Measurements from ENCODE around the gene MIPOL1. TPM values are rescaled to one million over a fixed set of nuclear protein-coding genes. Genes with fewer than 3 reads are reported as not detected.

Gene MIPOL1
- total and polyA plus RNA-seq, 4 donors: 0.51 to 6.6 (median 1.9) TPM

DNA sequence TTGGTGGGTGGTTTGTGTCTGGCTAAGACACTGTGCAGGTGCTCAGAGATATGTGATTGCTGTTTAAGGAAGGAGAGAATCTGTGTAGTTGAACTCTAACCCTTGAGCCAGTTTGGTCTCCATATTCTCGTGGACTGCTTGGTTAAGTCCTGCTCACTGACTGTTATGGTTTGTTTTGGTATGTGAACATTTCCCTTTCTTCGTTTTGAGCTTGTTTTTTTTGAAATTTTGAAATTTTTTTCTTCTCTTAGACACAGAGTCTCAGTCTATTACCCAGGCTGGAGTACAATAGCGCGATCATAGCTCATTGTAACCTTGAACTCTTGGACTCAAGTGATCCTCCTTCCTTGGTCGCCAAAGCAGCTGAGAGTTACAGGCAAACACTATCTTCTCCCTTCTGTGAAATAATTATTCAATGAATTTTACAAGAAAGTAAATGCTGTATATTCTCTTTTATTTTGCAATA is 40.0 kb downstream of the MIPOL1 start:
- 89% methylated on average over 5 of the region's 5 CpGs for WGBS
- H3K27ac ChIP-seq (ENCODE audit: low read depth in 1 of 2, low read length in 2 of 2): no peak overlapping the region
- H3K9ac ChIP-seq (ENCODE audit: low read depth in 1 of 2, low read length in 2 of 2): no peak overlapping the region
- no peak for DNase-seq (ENCODE audit: low spot score)
- H3K27me3 ChIP-seq (ENCODE audit: control insufficient read depth in 4 of 4, insufficient read depth in 4 of 4, low read length in 3 of 4): no peaks in the 10 kb centered on the region
- TF ChIP-seq FOXA2 (IDR thresholded peaks at IDR 0.05) (no peak), YY1 (IDR thresholded peaks at IDR 0.05) (no peak), JUND (IDR thresholded peaks at IDR 0.05) (no peak), TAF1 (conservative IDR thresholded peaks at IDR 0.05) (no peak), HNF4G (IDR thresholded peaks at IDR 0.05) (no peak), FOXA1 (IDR thresholded peaks at IDR 0.05) (no peak), HNF4A (conservative IDR thresholded peaks at IDR 0.05) (no peak), RAD21 (IDR thresholded peaks at IDR 0.05) (no peak), SP1 (IDR thresholded peaks at IDR 0.05) (no peak), NR2F2 (IDR thresholded peaks at IDR 0.05) (no peak), GABPA (IDR thresholded peaks at IDR 0.05 in 1 of 2, conservative IDR thresholded peaks at IDR 0.05 in 1 of 2) (no peak)
- TF ChIP-seq, protein P1, sequence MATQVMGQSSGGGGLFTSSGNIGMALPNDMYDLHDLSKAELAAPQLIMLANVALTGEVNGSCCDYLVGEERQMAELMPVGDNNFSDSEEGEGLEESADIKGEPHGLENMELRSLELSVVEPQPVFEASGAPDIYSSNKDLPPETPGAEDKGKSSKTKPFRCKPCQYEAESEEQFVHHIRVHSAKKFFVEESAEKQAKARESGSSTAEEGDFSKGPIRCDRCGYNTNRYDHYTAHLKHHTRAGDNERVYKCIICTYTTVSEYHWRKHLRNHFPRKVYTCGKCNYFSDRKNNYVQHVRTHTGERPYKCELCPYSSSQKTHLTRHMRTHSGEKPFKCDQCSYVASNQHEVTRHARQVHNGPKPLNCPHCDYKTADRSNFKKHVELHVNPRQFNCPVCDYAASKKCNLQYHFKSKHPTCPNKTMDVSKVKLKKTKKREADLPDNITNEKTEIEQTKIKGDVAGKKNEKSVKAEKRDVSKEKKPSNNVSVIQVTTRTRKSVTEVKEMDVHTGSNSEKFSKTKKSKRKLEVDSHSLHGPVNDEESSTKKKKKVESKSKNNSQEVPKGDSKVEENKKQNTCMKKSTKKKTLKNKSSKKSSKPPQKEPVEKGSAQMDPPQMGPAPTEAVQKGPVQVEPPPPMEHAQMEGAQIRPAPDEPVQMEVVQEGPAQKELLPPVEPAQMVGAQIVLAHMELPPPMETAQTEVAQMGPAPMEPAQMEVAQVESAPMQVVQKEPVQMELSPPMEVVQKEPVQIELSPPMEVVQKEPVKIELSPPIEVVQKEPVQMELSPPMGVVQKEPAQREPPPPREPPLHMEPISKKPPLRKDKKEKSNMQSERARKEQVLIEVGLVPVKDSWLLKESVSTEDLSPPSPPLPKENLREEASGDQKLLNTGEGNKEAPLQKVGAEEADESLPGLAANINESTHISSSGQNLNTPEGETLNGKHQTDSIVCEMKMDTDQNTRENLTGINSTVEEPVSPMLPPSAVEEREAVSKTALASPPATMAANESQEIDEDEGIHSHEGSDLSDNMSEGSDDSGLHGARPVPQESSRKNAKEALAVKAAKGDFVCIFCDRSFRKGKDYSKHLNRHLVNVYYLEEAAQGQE (IDR thresholded peaks at IDR 0.05): no peak
- TF ChIP-seq, protein P2, sequence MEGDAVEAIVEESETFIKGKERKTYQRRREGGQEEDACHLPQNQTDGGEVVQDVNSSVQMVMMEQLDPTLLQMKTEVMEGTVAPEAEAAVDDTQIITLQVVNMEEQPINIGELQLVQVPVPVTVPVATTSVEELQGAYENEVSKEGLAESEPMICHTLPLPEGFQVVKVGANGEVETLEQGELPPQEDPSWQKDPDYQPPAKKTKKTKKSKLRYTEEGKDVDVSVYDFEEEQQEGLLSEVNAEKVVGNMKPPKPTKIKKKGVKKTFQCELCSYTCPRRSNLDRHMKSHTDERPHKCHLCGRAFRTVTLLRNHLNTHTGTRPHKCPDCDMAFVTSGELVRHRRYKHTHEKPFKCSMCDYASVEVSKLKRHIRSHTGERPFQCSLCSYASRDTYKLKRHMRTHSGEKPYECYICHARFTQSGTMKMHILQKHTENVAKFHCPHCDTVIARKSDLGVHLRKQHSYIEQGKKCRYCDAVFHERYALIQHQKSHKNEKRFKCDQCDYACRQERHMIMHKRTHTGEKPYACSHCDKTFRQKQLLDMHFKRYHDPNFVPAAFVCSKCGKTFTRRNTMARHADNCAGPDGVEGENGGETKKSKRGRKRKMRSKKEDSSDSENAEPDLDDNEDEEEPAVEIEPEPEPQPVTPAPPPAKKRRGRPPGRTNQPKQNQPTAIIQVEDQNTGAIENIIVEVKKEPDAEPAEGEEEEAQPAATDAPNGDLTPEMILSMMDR (IDR thresholded peaks at IDR 0.05; ENCODE audit: low read depth, low read length, missing input control): no peak
- TF ChIP-seq, protein P3, sequence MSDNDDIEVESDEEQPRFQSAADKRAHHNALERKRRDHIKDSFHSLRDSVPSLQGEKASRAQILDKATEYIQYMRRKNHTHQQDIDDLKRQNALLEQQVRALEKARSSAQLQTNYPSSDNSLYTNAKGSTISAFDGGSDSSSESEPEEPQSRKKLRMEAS (IDR thresholded peaks at IDR 0.05): no peak
- TF ChIP-seq, protein P4, sequence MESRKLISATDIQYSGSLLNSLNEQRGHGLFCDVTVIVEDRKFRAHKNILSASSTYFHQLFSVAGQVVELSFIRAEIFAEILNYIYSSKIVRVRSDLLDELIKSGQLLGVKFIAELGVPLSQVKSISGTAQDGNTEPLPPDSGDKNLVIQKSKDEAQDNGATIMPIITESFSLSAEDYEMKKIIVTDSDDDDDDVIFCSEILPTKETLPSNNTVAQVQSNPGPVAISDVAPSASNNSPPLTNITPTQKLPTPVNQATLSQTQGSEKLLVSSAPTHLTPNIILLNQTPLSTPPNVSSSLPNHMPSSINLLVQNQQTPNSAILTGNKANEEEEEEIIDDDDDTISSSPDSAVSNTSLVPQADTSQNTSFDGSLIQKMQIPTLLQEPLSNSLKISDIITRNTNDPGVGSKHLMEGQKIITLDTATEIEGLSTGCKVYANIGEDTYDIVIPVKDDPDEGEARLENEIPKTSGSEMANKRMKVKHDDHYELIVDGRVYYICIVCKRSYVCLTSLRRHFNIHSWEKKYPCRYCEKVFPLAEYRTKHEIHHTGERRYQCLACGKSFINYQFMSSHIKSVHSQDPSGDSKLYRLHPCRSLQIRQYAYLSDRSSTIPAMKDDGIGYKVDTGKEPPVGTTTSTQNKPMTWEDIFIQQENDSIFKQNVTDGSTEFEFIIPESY (IDR thresholded peaks at IDR 0.05): no peak
- H3K4me3 ChIP-seq (ENCODE audit: low read depth in 1 of 3, low read length in 3 of 3): no peak overlapping the region
- no peaks in the 10 kb centered on the region for H3K9me3 ChIP-seq (ENCODE audit: control insufficient read depth in 4 of 4, low read length in 3 of 4)
- peaks cover 0 to 2% (median 0%) of the 10 kb centered on the region in 4 donors for H3K36me3 ChIP-seq (ENCODE audit: control insufficient read depth in 4 of 4, insufficient read depth in 3 of 4, low read depth in 1 of 4, low read length in 3 of 4)
- no peaks in the 10 kb centered on the region for H3K4me1 ChIP-seq (ENCODE audit: control insufficient read depth in 4 of 4, insufficient read depth in 4 of 4, low read length in 3 of 4)

DNA sequence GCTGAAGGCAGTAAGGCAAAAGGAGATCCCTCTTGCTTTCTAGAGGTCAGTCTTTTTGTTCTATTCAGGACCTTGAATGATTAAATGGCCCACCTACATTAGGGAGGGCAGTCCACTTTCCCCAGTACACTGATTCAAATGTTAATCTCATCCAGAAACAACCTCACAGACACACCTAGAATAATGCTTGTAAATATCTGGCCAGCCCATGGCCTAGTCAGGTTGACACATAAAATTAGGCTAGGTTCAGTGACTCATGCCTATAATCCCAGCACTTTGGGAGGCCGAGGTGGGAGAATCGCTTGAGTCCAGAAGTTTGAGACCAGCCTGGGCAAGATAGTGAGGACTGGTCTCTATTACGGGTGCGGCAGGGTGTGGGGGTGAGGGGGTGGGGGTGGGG is 43.5 kb downstream of the MIPOL1 start:
- WGBS: 95% methylated on average over 4 of the region's 4 CpGs
- TF ChIP-seq GABPA (IDR thresholded peaks at IDR 0.05 in 1 of 2, conservative IDR thresholded peaks at IDR 0.05 in 1 of 2) (no peak), YY1 (IDR thresholded peaks at IDR 0.05) (no peak), FOXA1 (IDR thresholded peaks at IDR 0.05) (no peak), HNF4A (conservative IDR thresholded peaks at IDR 0.05) (no peak)
- TF ChIP-seq, protein P4 (IDR thresholded peaks at IDR 0.05): no peak
- TF ChIP-seq, protein P5, sequence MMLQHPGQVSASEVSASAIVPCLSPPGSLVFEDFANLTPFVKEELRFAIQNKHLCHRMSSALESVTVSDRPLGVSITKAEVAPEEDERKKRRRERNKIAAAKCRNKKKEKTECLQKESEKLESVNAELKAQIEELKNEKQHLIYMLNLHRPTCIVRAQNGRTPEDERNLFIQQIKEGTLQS (IDR thresholded peaks at IDR 0.05): no peak
- TF ChIP-seq, protein P2 (IDR thresholded peaks at IDR 0.05; ENCODE audit: low read depth, low read length, missing input control): no peak
- H3K27ac ChIP-seq (ENCODE audit: low read depth in 1 of 2, low read length in 2 of 2): no peak overlapping the region
- H3K27me3 ChIP-seq (ENCODE audit: control insufficient read depth in 4 of 4, insufficient read depth in 4 of 4, low read length in 3 of 4): no peaks in the 10 kb centered on the region
- peaks cover 0 to 2% (median 0%) of the 10 kb centered on the region in 4 donors for H3K36me3 ChIP-seq (ENCODE audit: control insufficient read depth in 4 of 4, insufficient read depth in 3 of 4, low read depth in 1 of 4, low read length in 3 of 4)
- no peaks in the 10 kb centered on the region for H3K9me3 ChIP-seq (ENCODE audit: control insufficient read depth in 4 of 4, low read length in 3 of 4)
- H3K9ac ChIP-seq (ENCODE audit: low read depth in 1 of 2, low read length in 2 of 2): no peak overlapping the region
- no peak for DNase-seq (ENCODE audit: low spot score)
- no peaks in the 10 kb centered on the region for H3K4me1 ChIP-seq (ENCODE audit: control insufficient read depth in 4 of 4, insufficient read depth in 4 of 4, low read length in 3 of 4)
- H3K4me3 ChIP-seq (ENCODE audit: low read depth in 1 of 3, low read length in 3 of 3): no peak overlapping the region
